ENCODE results near the gene RAPSN. TPM values are rescaled to one million over a fixed set of nuclear protein-coding genes. Genes with fewer than 3 reads are reported as not detected.

RAPSN gene
- polyA plus RNA-seq, 3 donors: 1.2 TPM; not detected in 2

GRCh38 chr11:47443817-47444216 lies 5.1 kb downstream of the RAPSN start:
- no peaks in the 10 kb centered on the region for H4K20me1 ChIP-seq (ENCODE audit: insufficient read depth, low read length)
- intact Hi-C loops (cut with micrococcal nuclease): no loop called here
- H3K9me3 Mint-ChIP-seq: no peaks in the 10 kb centered on the region
- no peaks in the 10 kb centered on the region for H3K79me2 ChIP-seq (ENCODE audit: insufficient read depth, low read length)
- H3K9me3 ChIP-seq (replicated peaks in 1 of 2; ENCODE audit: control insufficient read depth in 1 of 2, insufficient read depth in 1 of 2, low read length in 2 of 2): no peaks in the 10 kb centered on the region
- no peak overlapping the region for H3K4me2 ChIP-seq (replicated peaks; ENCODE audit: extremely low read depth, low read length, poor library complexity, severe bottlenecking)
- H3K4me1 Mint-ChIP-seq: no peaks in the 10 kb centered on the region
- no CpG with 5 or more reads among the region's 3 CpGs for WGBS (ENCODE audit: insufficient coverage)
- no peak overlapping the region for H2AFZ ChIP-seq (ENCODE audit: insufficient read depth, low read depth, low read length, poor library complexity, severe bottlenecking)
- no peaks in the 10 kb centered on the region for H3K36me3 Mint-ChIP-seq
- H3K9ac ChIP-seq (ENCODE audit: insufficient read depth, low read length, poor library complexity, severe bottlenecking): no peak overlapping the region
- H3K27ac Mint-ChIP-seq: no peak overlapping the region
- no peak for TF ChIP-seq CTCF (IDR thresholded peaks at IDR 0.05)
- H3K36me3 ChIP-seq (replicated peaks in 1 of 2; ENCODE audit: control insufficient read depth in 1 of 2, insufficient read depth in 2 of 2, low read length in 2 of 2): no peaks in the 10 kb centered on the region
- DNase-seq: no peak
- H3K27ac ChIP-seq (ENCODE audit: low read depth in 1 of 2, low read length in 2 of 2): no peak overlapping the region
- no peaks in the 10 kb centered on the region for H3K27me3 Mint-ChIP-seq (ENCODE audit: low read depth in 3 of 3)
- no peaks in the 10 kb centered on the region for H3K27me3 ChIP-seq (ENCODE audit: control insufficient read depth in 2 of 2, insufficient read depth in 2 of 2, low read length in 2 of 2)
- H3K4me1 ChIP-seq (ENCODE audit: control insufficient read depth in 1 of 2, insufficient read depth in 2 of 2, low read length in 2 of 2): no peaks in the 10 kb centered on the region
- no peak overlapping the region for H3K4me3 ChIP-seq (replicated peaks in 1 of 3; ENCODE audit: low read depth in 2 of 3, low read length in 3 of 3)
- no peak overlapping the region for H3K4me3 Mint-ChIP-seq

GRCh38 chr11:47443028-47443700 lies 5.8 kb downstream of the RAPSN start:
- Histone ChIP-seq H3K9me3 (replicated peaks in 1 of 2; ENCODE audit: control insufficient read depth in 1 of 2, insufficient read depth in 1 of 2, low read length in 2 of 2) (no peaks in the 10 kb centered on the region), H4K20me1 (ENCODE audit: insufficient read depth, low read length) (no peaks in the 10 kb centered on the region), H3K27ac (ENCODE audit: low read depth in 1 of 2, low read length in 2 of 2) (no peak overlapping the region), H3K79me2 (ENCODE audit: insufficient read depth, low read length) (no peaks in the 10 kb centered on the region), H3K27me3 (ENCODE audit: control insufficient read depth in 2 of 2, insufficient read depth in 2 of 2, low read length in 2 of 2) (no peaks in the 10 kb centered on the region), H3K4me2 (replicated peaks; ENCODE audit: extremely low read depth, low read length, poor library complexity, severe bottlenecking) (no peak overlapping the region), H2AFZ (ENCODE audit: insufficient read depth, low read depth, low read length, poor library complexity, severe bottlenecking) (no peak overlapping the region), H3K4me1 (ENCODE audit: control insufficient read depth in 1 of 2, insufficient read depth in 2 of 2, low read length in 2 of 2) (no peaks in the 10 kb centered on the region), H3K36me3 (replicated peaks in 1 of 2; ENCODE audit: control insufficient read depth in 1 of 2, insufficient read depth in 2 of 2, low read length in 2 of 2) (no peaks in the 10 kb centered on the region), H3K9ac (ENCODE audit: insufficient read depth, low read length, poor library complexity, severe bottlenecking) (no peak overlapping the region), H3K4me3 (replicated peaks in 1 of 3; ENCODE audit: low read depth in 2 of 3, low read length in 3 of 3) (no peak overlapping the region)
- Mint-ChIP-seq H3K4me3 (no peak overlapping the region), H3K9me3 (no peaks in the 10 kb centered on the region), H3K4me1 (no peaks in the 10 kb centered on the region), H3K36me3 (no peaks in the 10 kb centered on the region), H3K27me3 (ENCODE audit: low read depth in 3 of 3) (peaks cover 0 to 3% (median 0%) of the 10 kb centered on the region in 3 donors), H3K27ac (no peak overlapping the region)
- no peak for DNase-seq
- TF ChIP-seq CTCF (IDR thresholded peaks at IDR 0.05): no peak
- 91% methylated on average over 11 of the region's 12 CpGs for WGBS (ENCODE audit: insufficient coverage)
- intact Hi-C loops (cut with micrococcal nuclease): no loop called here
